GM23248 (cell line): ENCODE measurements around the gene CAPS. TPM values are rescaled to one million over a fixed set of nuclear protein-coding genes. Genes with fewer than 3 reads are reported as not detected.

Source experiments
- DNase-seq: peaks from one replicate; pipeline ENCODE4 v3.0.0-alpha.2; 2015
- H2AFZ ChIP-seq: fragments of 200-600 bp; sonication (generic); 2 replicates; pipeline ENCODE4 v1.6.1; 2016; ENCODE audit warnings: antibody characterized with exemption
- H3F3A ChIP-seq: fragments of 200-600 bp; sonication (generic); 2 replicates; pipeline ENCODE4 v1.6.1; 2016; ENCODE audit warnings: mild to moderate bottlenecking, antibody characterized with exemption, mixed run types; ENCODE audit not compliant: insufficient read depth
- H3K27ac ChIP-seq: fragments of 200-600 bp; sonication (generic); 2 replicates; pipeline ENCODE4 v1.5.1; 2016; ENCODE audit warnings: mild to moderate bottlenecking
- H3K27me3 ChIP-seq: fragments of 200-600 bp; sonication (generic); replicated peaks from 2 replicates; pipeline ENCODE4 v1.6.1; 2016; ENCODE audit warnings: mild to moderate bottlenecking; ENCODE audit not compliant: insufficient read depth
- H3K36me3 ChIP-seq: fragments of 200-600 bp; sonication (generic); 2 replicates; pipeline ENCODE4 v1.6.1; 2016; ENCODE audit warnings: low read depth, mild to moderate bottlenecking
- H3K4me1 ChIP-seq: fragments of 200-600 bp; sonication (generic); 2 replicates; pipeline ENCODE4 v1.6.1; 2016; ENCODE audit warnings: mild to moderate bottlenecking; ENCODE audit not compliant: insufficient read depth
- H3K4me2 ChIP-seq: fragments of 200-600 bp; sonication (generic); one replicate; pipeline ENCODE4 v1.6.1; 2016; ENCODE audit warnings: mild to moderate bottlenecking; ENCODE audit not compliant: unreplicated experiment
- H3K4me3 ChIP-seq: fragments of 200-600 bp; sonication (generic); 2 replicates; pipeline ENCODE4 v1.5.1; 2016; ENCODE audit warnings: mild to moderate bottlenecking
- H3K79me2 ChIP-seq: fragments of 200-600 bp; sonication (generic); 2 replicates; pipeline ENCODE4 v1.6.1; 2016; ENCODE audit warnings: mild to moderate bottlenecking; ENCODE audit not compliant: insufficient read depth
- H3K9ac ChIP-seq: fragments of 200-600 bp; sonication (generic); 2 replicates; pipeline ENCODE4 v1.6.1; 2016; ENCODE audit warnings: mild to moderate bottlenecking
- H3K9me2 ChIP-seq: fragments of 200-600 bp; sonication (generic); 2 replicates; pipeline ENCODE4 v1.6.1; 2016; ENCODE audit warnings: mixed run types, mild to moderate bottlenecking, moderate library complexity; ENCODE audit not compliant: insufficient read depth
- H3K9me3 ChIP-seq: fragments of 200-600 bp; sonication (generic); one replicate; pipeline ENCODE4 v1.6.1; 2017; ENCODE audit warnings: low read depth
- H4K20me1 ChIP-seq: fragments of 200-600 bp; sonication (generic); 2 replicates; pipeline ENCODE4 v1.6.0; 2016; ENCODE audit not compliant: insufficient read depth
- EZH2 ChIP-seq: fragments of 200-600 bp; sonication (generic); IDR thresholded peaks from 2 replicates; pipeline ENCODE4 v1.6.1; 2018; ENCODE audit warnings: antibody characterized with exemption, mild to moderate bottlenecking; ENCODE audit not compliant: insufficient read depth, poor library complexity, severe bottlenecking
- EZH2phosphoT487 ChIP-seq: fragments of 200-600 bp; sonication (generic); IDR thresholded peaks from 2 replicates; pipeline ENCODE4 v1.6.1; 2018; ENCODE audit warnings: antibody characterized with exemption, moderate library complexity, mild to moderate bottlenecking, low read depth; ENCODE audit not compliant: insufficient read depth
- WGBS, 2 experiments: methylation state at CpG; one replicate each; pipeline ENCODE4 v1.1.6; 2015 to 2017; ENCODE audit warnings: low lambda C conversion rate in 2 of 2, low coverage in 1 of 2; ENCODE audit errors: missing lambda C conversion rate in 2 of 2; 5-methylcytosine and 5-hydroxymethylcytosine counted together
- in situ Hi-C: fragments of 300-500 bp; cut with MboI; formaldehyde crosslinking; loops from 2 replicates; pipeline ENCODE4 v1.15.0; 2020
- polyA plus RNA-seq: library from polyadenylated mRNA; unstranded; fragments of >200 nt; fragmentation: Nextera tagmentation; extraction: Ambion mirVana; gene quantifications from 2 replicates; pipeline ENCODE4 v1.2.1, GENCODE V29; 2016
- total RNA-seq: library from RNA; depleted of rRNA; stranded (reverse); fragments of >200 nt; shearing (Covaris generic); gene quantifications from 2 replicates; pipeline ENCODE4 v1.2.3, GENCODE V29; 2014

Gene CAPS
- total and polyA plus RNA-seq, 2 experiments from 2014 or later = 6.7 to 16.1 TPM

DNA sequence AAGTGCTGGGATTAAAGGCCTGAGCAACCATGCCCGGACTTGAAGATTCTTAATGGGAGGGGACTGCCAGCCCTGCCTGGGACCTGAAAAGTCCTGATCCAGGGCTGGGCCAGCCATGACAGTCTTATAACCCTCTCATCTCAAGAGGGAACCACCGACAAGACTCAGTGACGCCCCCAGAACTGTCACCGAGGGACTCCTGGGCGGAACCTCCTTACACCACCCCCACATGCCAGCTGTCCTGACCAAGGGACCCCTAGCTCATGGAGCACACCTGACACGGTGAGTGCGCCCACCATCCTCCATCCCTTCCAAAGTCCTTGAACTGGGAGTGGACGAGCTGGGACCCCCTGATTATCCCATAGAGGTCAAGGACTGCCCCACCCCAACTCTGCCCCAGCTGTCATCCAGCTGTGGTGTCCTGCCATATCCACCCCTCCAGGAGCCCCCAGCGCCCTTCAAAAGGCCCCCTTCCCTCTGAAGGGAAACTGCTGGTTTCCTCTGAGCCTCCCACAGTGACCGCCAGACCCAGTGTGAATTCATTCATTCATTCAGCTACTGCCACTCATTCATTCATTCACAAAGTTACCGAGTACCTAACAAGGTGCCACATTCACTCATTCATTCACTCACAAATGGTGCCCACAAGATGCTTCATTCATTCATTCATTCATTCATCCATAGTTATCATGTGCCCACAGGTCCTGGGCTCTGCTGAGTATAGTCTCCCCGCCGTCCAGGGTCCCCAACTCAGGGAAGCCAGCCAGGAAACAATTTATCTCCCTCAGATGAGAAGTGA, 14.1 kb upstream of the CAPS start:
- in situ Hi-C loops = no loop called here
- H3K79me2 ChIP-seq = peaks cover 59% of the 10 kb centered on the region

DNA sequence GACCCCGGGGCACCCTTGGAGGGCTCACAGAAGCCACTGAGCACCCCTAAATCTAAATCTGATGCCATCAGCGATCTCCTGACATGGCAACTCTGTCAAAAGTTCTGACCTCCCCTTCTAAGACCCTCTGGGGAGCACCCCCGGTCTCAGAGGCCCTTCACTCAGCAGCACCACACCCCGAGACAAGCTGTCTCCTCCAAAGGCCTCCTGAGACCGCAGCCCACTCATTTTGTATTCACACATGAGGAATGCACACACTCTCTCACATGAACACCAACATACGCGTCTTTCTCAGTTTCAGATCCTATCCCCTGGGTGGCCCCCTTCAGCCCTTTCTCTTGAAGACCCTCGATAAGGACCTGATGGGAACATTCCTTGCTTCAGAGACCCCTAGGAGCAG, 13.1 kb upstream of the CAPS start:
- Histone ChIP-seq H2AFZ (no peak overlapping the region), H3F3A (no peaks in the 10 kb centered on the region), H3K79me2 (peaks cover 67% of the 10 kb centered on the region), H3K27me3 (no peaks in the 10 kb centered on the region), H3K9ac (0 out of 2 replicates have a peak overlapping the region, but pooled peaks have one; percentile 25), H3K4me3 (no peak overlapping the region), H3K9me2 (no peaks in the 10 kb centered on the region), H3K4me1 (peaks cover 9% of the 10 kb centered on the region), H3K36me3 (no peaks in the 10 kb centered on the region), H3K9me3 (no peaks in the 10 kb centered on the region), H3K4me2 (no peak overlapping the region), H4K20me1 (no peaks in the 10 kb centered on the region), H3K27ac (no peak overlapping the region; the same call in 1 of the 2 replicates)
- peak; percentile 57 for DNase-seq
- in situ Hi-C loops = no loop called here
- TF ChIP-seq EZH2phosphoT487 (no peak), EZH2 (no peak)
- WGBS, 2 experiments = 82 to 88% methylated on average over 8 of the region's 8 CpGs

More for the DNA sequence above, 14.1 kb upstream of the CAPS start:
- H3K9ac ChIP-seq = no peak overlapping the region
- no peak overlapping the region for H3K4me3 ChIP-seq
- TF ChIP-seq EZH2phosphoT487 (no peak), EZH2 (no peak)
- H3K27ac ChIP-seq = no peak overlapping the region
- H2AFZ ChIP-seq = no peak overlapping the region
- no peaks in the 10 kb centered on the region for H3F3A ChIP-seq
- no peaks in the 10 kb centered on the region for H4K20me1 ChIP-seq
- no peaks in the 10 kb centered on the region for H3K9me3 ChIP-seq
- peaks cover 9% of the 10 kb centered on the region for H3K4me1 ChIP-seq
- no peak for DNase-seq
- WGBS, 2 experiments = 82 to 84% methylated on average over 13 of the region's 13 CpGs
- no peaks in the 10 kb centered on the region for H3K9me2 ChIP-seq
- no peaks in the 10 kb centered on the region for H3K27me3 ChIP-seq
- H3K36me3 ChIP-seq = no peaks in the 10 kb centered on the region
- no peak overlapping the region for H3K4me2 ChIP-seq

DNA sequence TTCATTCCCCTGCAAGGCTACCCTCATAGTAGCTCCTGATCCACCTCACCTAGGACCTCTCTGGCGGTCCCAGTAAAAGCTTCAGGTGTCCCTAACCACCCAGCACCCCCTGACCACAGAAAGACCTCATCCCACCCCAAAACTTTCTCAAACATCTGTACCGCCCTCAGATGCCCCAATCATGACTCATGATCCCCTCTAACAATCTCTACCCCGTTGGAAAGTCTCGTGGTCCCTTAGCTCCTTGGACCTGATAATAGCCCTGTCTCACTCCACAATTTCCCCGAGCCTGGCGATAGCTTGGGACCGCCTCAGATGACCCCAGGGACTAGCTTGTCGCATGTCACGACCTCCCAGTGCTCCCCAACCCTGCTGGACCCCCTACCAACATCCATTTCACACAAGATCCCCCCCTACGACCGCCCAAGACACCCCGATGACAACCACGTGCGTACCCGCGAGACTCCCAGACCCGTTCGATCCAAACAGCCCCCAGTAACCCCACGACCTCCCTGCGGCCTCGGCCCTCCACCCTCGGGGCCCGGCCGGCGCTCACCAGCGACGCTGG, 10.9 kb upstream of the CAPS start:
- in situ Hi-C loops = no loop called here
- Histone ChIP-seq H3F3A (no peaks in the 10 kb centered on the region), H3K79me2 (peaks cover 63% of the 10 kb centered on the region), H3K27ac (peak overlapping the region; percentile 98), H3K27me3 (no peaks in the 10 kb centered on the region), H2AFZ (peak overlapping the region; percentile 75), H3K36me3 (no peaks in the 10 kb centered on the region), H4K20me1 (no peaks in the 10 kb centered on the region), H3K4me1 (peaks cover 9% of the 10 kb centered on the region), H3K4me3 (peak overlapping the region; percentile 99), H3K9me2 (no peaks in the 10 kb centered on the region), H3K9me3 (no peaks in the 10 kb centered on the region), H3K4me2 (peak overlapping the region; percentile 93), H3K9ac (peak overlapping the region; percentile 100)
- TF ChIP-seq EZH2phosphoT487 (no peak), EZH2 (no peak)
- WGBS, 2 experiments = 3% methylated on average over 27 of the region's 27 CpGs
- peak; percentile 84 for DNase-seq

DNA sequence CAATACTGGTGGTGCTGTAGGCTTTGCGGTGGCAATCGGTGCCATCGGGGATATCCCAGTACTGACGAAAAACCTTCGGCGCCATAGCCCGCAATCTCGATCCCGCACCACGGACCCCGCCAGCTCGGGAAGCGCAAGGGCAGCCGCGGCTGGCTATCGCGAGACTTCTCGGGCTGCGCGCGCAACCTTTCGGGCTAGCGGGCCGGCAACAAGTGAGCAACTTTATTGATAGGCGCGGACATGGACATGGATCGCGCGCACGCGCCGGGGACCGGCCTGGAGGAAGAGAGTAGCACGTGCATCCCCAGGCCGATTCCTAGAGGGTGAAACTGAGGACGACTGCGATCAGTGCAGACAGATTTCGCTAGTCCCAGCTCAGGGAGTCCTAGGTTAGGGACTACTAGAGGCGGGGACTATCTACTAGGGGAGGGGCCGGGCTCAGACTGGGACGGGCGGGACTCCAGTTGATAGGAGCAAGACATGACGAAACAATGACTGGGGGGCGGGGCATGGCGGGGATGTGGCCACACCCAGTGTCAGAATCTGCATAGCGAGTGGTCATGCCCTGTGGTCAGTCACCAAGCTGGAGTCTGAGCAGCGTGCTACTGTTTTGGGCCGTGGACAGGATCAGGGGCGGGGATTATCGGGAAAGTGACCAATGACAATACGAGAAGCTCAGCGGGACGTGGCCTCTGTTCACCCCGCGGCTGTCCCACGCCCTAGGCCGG, 10.3 kb upstream of the CAPS start, which contains the start of gene NDUFA11:
NDUFA11 (minus strand) TSS at position 167 of the 728 bp plus-strand sequence; CDS start at position 85, 82 bp downstream.
- Histone ChIP-seq H3K36me3 (no peaks in the 10 kb centered on the region), H3K4me1 (peaks cover 9% of the 10 kb centered on the region), H2AFZ (peak within 1 kb of the TSS; percentile 75), H3K27ac (peak within 1 kb of the TSS; percentile 98), H3K4me2 (peak within 1 kb of the TSS; percentile 93), H3K9me3 (no peaks in the 10 kb centered on the region), H4K20me1 (no peaks in the 10 kb centered on the region), H3K9me2 (no peaks in the 10 kb centered on the region), H3K4me3 (peak within 1 kb of the TSS; percentile 99), H3F3A (no peaks in the 10 kb centered on the region), H3K27me3 (no peaks in the 10 kb centered on the region), H3K9ac (peak within 1 kb of the TSS; percentile 100), H3K79me2 (peaks cover 57% of the 10 kb centered on the region)
- peak; percentile 97 for DNase-seq
- WGBS, 2 experiments = 0 to 2% methylated on average over 53 to 57 of the region's 57 CpGs
- in situ Hi-C loops = no loop called here
- TF ChIP-seq EZH2phosphoT487 (no peak), EZH2 (no peak)
